ENCODE measurements around the gene CT47B1. TPM values are rescaled to one million over a fixed set of nuclear protein-coding genes. Genes with fewer than 3 reads are reported as not detected.

CT47B1 gene
- total and polyA plus RNA-seq, 2 of the 13 experiments (the other 11 are each of a cell fraction or from before 2014, with no cell fraction given) = not detected

GRCh38 chrX:120824021-120824420, 51.6 kb downstream of the CT47B1 start:
- FAIRE-seq = no peak
- no peak for ATAC-seq

More at GRCh38 chrX:120824021-120824420, 51.6 kb downstream of the CT47B1 start:
- Histone ChIP-seq H3K9me3 (ENCODE audit: low read length) (no peaks in the 10 kb centered on the region), H3K4me3 (replicated peaks in 1 of 3; ENCODE audit: insufficient read depth in 1 of 3, low read depth in 2 of 3, low read length in 3 of 3) (no peak overlapping the region), H4K20me1 (ENCODE audit: insufficient read depth, low read length) (no peaks in the 10 kb centered on the region), H3K27me3 (ENCODE audit: control insufficient read depth in 1 of 2, insufficient read depth in 2 of 2, low read length in 2 of 2) (no peaks in the 10 kb centered on the region), H3K79me2 (ENCODE audit: insufficient read depth, low read length) (no peaks in the 10 kb centered on the region), H2AFZ (ENCODE audit: low read length) (no peak overlapping the region), H3K4me2 (ENCODE audit: low read depth, low read length) (no peak overlapping the region), H3K4me1 (ENCODE audit: insufficient read depth, low read length) (no peaks in the 10 kb centered on the region), H3K9ac (ENCODE audit: insufficient read depth, low read depth, low read length) (no peak overlapping the region), H3K27ac (ENCODE audit: extremely low read length, insufficient read depth, low read length) (no peak overlapping the region), H3K36me3 (replicated peaks in 1 of 2; ENCODE audit: control insufficient read depth in 1 of 2, insufficient read depth in 2 of 2, low read length in 2 of 2) (no peaks in the 10 kb centered on the region)
- BruUV-seq (replicated peaks) = no TSS peak
- in situ Hi-C loops (cut with HindIII; ENCODE audit: extremely low pct_ligation_motif_present, low pct_unique_long_range_greater_than_20kb) = no loop called here
- 0% methylated on average over 1 of the region's 1 CpG for WGBS (ENCODE audit: low lambda C conversion rate)
- ChIA-PET CTCF (ENCODE audit: low intra/inter-chr PET ratio, low total read pairs) (no interaction called here), POLR2A (no interaction called here)
- no peak for DNase-seq (ENCODE audit: low spot score)
- no peak for TF ChIP-seq EP300 (IDR thresholded peaks at IDR 0.05; ENCODE audit: low read depth in 2 of 2, low read length in 2 of 2)
- TF ChIP-seq EP300 (CRISPR knock-in tag; IDR thresholded peaks at IDR 0.05; ENCODE audit: borderline replicate concordance) = no peak
- TF ChIP-seq GFI1 (CRISPR knock-in tag; IDR thresholded peaks at IDR 0.05; ENCODE audit: borderline replicate concordance) = no peak
- TF ChIP-seq ZNF513 (CRISPR knock-in tag; conservative IDR thresholded peaks at IDR 0.05) = no peak
- no peak for TF ChIP-seq ZNF761 (CRISPR knock-in tag; conservative IDR thresholded peaks at IDR 0.05)
- TF ChIP-seq MXI1 (IDR thresholded peaks at IDR 0.05; ENCODE audit: borderline replicate concordance, low read depth, low read length) = no peak
- no peak for TF ChIP-seq CCAR2 (optimal IDR thresholded peaks at IDR 0.05; ENCODE audit: low read depth, low read length)
- TF ChIP-seq SSRP1 (CRISPR knock-in tag; IDR thresholded peaks at IDR 0.05) = no peak
- no peak for TF ChIP-seq MTERF4 (CRISPR knock-in tag; IDR thresholded peaks at IDR 0.05)
- no peak for TF ChIP-seq ZNF337 (CRISPR knock-in tag; IDR thresholded peaks at IDR 0.05; ENCODE audit: borderline replicate concordance, low read depth)
- no peak for TF ChIP-seq ZNF224 (CRISPR knock-in tag; IDR thresholded peaks at IDR 0.05)
- no peak for TF ChIP-seq TCF7L2 (IDR thresholded peaks at IDR 0.05; ENCODE audit: low read depth, low read length)
- TF ChIP-seq GLMP (CRISPR knock-in tag; IDR thresholded peaks at IDR 0.05; ENCODE audit: borderline replicate concordance) = no peak
- intact Hi-C loops (cut with micrococcal nuclease; ENCODE audit: unreplicated experiment) = no loop called here

Data from HepG2 (cell line).